Kidney capillary endothelial cell (primary cell): ENCODE data around the gene B3GALNT1.
A peak's percentile ranks its signal among the peaks of the same experiment; 100 is the strongest.

Experiments used
- DNase-seq: peaks from one replicate; pipeline ENCODE4 v3.0.0-alpha.2; 2018; ENCODE audit warnings: low spot score

Gene B3GALNT1

GRCh38 chr3:161081633-161082032 lies 23.5 kb downstream of the B3GALNT1 start:
- no peak for DNase-seq

GRCh38 chr3:161073181-161073580 lies 32.0 kb downstream of the B3GALNT1 start:
- DNase-seq: no peak

GRCh38 chr3:161072751-161073150 lies 32.4 kb downstream of the B3GALNT1 start:
- no peak for DNase-seq

- no peak for DNase-seq
These were observed 32.9 kb downstream of the B3GALNT1 start for GRCh38 chr3:161072211-161072621.

- DNase-seq: no peak
These were observed 34.0 kb downstream of the B3GALNT1 start for GRCh38 chr3:161070980-161071663.

- no peak for DNase-seq
These were observed 34.8 kb downstream of the B3GALNT1 start for GRCh38 chr3:161070252-161070930.

GRCh38 chr3:161069511-161070251 lies 35.5 kb downstream of the B3GALNT1 start:
- peak; percentile 74 for DNase-seq

- no peak for DNase-seq
These were observed 37.8 kb downstream of the B3GALNT1 start for GRCh38 chr3:161067335-161067734.

- no peak for DNase-seq
These were observed 38.2 kb downstream of the B3GALNT1 start for GRCh38 chr3:161066930-161067329.

GRCh38 chr3:161064413-161064812 lies 40.7 kb downstream of the B3GALNT1 start:
- no peak for DNase-seq

GRCh38 chr3:161054860-161055604 lies 50.1 kb downstream of the B3GALNT1 start:
- DNase-seq: no peak

GRCh38 chr3:161051856-161052255 lies 53.3 kb downstream of the B3GALNT1 start:
- DNase-seq: no peak

GRCh38 chr3:161050935-161051334 lies 54.2 kb downstream of the B3GALNT1 start:
- no peak for DNase-seq

- no peak for DNase-seq
These were observed 55.4 kb downstream of the B3GALNT1 start for GRCh38 chr3:161049683-161050248.

- DNase-seq: no peak
These were observed 61.7 kb downstream of the B3GALNT1 start for GRCh38 chr3:161043336-161044035.

- DNase-seq: no peak
These were observed 63.1 kb downstream of the B3GALNT1 start for GRCh38 chr3:161042023-161042501.

GRCh38 chr3:161038725-161039124 lies 66.4 kb downstream of the B3GALNT1 start:
- DNase-seq: no peak

- DNase-seq: peak; percentile 38
These were observed 69.4 kb downstream of the B3GALNT1 start for GRCh38 chr3:161035711-161036110.

- peak; percentile 67 for DNase-seq
These were observed 70.1 kb downstream of the B3GALNT1 start for GRCh38 chr3:161034913-161035550.
